ENCODE data around the gene GTPBP6. TPM values are rescaled to one million over a fixed set of nuclear protein-coding genes. Genes with fewer than 3 reads are reported as not detected.

GTPBP6 gene
- polyA plus RNA-seq, 1 experiment = 15.5 TPM

DNA sequence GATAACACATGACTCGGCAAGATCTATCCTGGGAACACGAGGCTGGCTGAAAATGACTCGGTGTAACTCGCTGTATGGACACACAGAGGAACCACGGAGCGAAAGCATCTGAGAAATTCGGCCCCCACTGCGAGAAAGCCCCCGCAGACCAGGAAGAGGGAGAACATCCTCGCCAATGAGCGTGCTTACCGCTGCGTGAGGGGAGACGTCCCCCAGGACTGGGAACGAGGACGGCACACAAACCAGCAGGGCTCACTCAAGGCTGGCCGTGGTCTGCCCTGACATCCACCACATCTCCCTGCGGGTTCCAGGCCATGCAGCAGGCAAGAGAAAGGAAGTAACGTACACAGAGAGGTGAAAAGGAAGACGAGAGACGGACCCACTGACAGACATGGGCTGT lies 17.6 kb upstream of the GTPBP6 start:
- ChIA-PET CTCF (no interaction called here), POLR2A (no interaction called here)
- DNase-seq (ENCODE audit: low read depth, low spot score) = no peak
- Histone ChIP-seq H3K4me3 (ENCODE audit: low read depth, low read length) (no peak overlapping the region), H3K27ac (ENCODE audit: low read depth, low read length) (no peak overlapping the region), H3K27me3 (ENCODE audit: control insufficient read depth, insufficient read depth, low read length) (peaks cover under 1% of the 10 kb centered on the region), H3K9me3 (ENCODE audit: control insufficient read depth, insufficient read depth, low read length) (peaks cover 77% of the 10 kb centered on the region)
- TF ChIP-seq, protein P1, sequence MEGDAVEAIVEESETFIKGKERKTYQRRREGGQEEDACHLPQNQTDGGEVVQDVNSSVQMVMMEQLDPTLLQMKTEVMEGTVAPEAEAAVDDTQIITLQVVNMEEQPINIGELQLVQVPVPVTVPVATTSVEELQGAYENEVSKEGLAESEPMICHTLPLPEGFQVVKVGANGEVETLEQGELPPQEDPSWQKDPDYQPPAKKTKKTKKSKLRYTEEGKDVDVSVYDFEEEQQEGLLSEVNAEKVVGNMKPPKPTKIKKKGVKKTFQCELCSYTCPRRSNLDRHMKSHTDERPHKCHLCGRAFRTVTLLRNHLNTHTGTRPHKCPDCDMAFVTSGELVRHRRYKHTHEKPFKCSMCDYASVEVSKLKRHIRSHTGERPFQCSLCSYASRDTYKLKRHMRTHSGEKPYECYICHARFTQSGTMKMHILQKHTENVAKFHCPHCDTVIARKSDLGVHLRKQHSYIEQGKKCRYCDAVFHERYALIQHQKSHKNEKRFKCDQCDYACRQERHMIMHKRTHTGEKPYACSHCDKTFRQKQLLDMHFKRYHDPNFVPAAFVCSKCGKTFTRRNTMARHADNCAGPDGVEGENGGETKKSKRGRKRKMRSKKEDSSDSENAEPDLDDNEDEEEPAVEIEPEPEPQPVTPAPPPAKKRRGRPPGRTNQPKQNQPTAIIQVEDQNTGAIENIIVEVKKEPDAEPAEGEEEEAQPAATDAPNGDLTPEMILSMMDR (IDR thresholded peaks at IDR 0.05; ENCODE audit: low read depth, low read length) = no peak

DNA sequence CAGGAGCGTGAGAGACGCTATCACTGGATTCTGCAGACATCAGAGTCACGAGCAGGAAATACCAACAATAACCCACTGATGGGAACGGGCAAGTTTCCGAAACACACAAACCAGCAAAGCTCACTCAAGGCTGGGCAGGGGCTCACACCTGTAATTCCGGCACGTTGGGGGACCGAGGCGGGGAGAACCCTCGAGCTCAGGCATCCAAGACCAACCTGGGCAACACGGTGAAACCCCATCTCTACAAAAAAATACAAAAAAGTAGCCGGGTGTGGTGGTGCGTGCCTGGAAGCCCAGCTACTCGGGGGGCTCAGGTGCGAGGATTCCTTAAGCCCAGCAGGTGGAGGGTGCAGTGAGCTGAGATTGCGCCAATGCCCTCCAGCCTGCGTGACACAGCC lies 17.2 kb upstream of the GTPBP6 start:
- Histone ChIP-seq H3K27me3 (ENCODE audit: control insufficient read depth, insufficient read depth, low read length) (peaks cover 4% of the 10 kb centered on the region), H3K27ac (ENCODE audit: low read depth, low read length) (no peak overlapping the region), H3K9me3 (ENCODE audit: control insufficient read depth, insufficient read depth, low read length) (peaks cover 75% of the 10 kb centered on the region), H3K4me3 (ENCODE audit: low read depth, low read length) (no peak overlapping the region)
- POLR2A ChIA-PET = no interaction called here
- DNase-seq (ENCODE audit: low read depth, low spot score) = no peak
- TF ChIP-seq, protein P1 (IDR thresholded peaks at IDR 0.05; ENCODE audit: low read depth, low read length) = no peak
- CTCF ChIA-PET = no interaction called here

DNA sequence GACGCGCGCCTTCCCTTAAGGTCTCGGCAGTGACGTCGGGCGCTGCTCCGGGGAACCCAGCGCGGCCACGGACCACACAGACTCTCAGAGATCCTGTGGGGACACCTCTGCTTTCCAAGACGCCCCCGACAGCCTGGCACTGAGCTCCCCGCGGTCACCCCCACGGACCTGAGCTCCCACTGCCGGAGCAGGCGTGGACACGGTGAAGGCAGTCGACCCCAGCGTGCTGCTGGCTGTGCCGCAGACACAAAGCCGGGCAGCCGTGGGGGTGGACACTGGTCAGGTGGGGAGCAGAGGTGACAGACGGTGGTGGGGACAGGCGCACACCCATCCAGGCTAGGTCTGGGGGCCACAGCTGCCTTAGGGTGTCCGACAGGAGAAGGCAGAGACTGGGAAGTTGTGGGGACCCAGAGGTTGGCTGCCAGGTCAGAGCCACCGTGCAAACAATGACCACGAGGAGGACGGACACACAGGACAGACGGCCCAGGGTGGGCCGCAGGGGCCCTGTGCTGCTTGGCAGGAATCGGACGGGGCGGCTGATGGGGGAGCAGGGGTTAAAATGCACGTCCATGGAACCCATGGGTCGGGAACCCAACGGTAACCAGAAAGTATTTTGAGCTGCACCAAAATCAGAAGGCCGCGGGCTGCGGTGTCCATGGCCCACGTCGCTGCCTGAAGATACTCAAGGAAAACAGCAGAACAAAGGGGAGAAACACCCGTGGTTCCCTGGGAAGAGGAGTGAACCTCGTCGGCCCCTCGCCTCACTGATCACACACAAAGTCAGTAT lies 16.6 kb upstream of the GTPBP6 start:
- Histone ChIP-seq H3K4me3 (ENCODE audit: low read depth, low read length) (no peak overlapping the region), H3K27me3 (ENCODE audit: control insufficient read depth, insufficient read depth, low read length) (peaks cover 4% of the 10 kb centered on the region), H3K9me3 (ENCODE audit: control insufficient read depth, insufficient read depth, low read length) (peaks cover 75% of the 10 kb centered on the region), H3K27ac (ENCODE audit: low read depth, low read length) (no peak overlapping the region)
- DNase-seq (ENCODE audit: low read depth, low spot score) = no peak
- CTCF ChIA-PET = no interaction called here
- TF ChIP-seq, protein P1 (IDR thresholded peaks at IDR 0.05; ENCODE audit: low read depth, low read length) = no peak
- POLR2A ChIA-PET = no interaction called here

DNA sequence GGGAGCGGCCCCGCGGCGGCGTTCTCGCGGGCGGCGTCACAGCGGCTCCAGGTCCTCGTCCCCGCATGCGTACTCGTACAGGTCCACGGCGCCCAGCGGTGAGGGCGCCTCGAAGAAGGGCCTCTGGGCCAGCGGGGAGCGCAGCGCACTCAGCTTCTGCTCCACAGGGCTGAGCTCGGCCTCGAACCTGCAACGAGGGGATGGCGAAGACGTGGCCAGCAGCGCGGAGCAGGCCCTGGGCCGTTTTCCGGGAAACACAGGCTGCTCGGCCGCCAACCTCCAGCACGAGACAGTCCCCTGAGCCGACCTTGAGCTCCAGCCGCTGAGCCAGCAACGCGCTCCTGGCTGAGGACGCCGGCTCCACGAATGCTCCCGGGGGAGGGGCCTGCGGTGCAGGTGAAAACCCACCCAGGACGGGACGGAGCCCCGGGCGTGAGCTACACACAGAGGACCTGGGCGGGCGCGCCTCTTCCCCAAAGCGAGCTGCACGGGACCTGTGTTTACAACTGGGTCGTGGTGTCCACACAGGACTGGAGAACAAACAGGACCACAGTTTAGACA lies 15.8 kb upstream of the GTPBP6 start:
- ChIA-PET CTCF (no interaction called here), POLR2A (no interaction called here)
- TF ChIP-seq, protein P1 (IDR thresholded peaks at IDR 0.05; ENCODE audit: low read depth, low read length) = no peak
- no peak overlapping the region for H3K27ac ChIP-seq (ENCODE audit: low read depth, low read length)
- no peak for DNase-seq (ENCODE audit: low read depth, low spot score)
- H3K4me3 ChIP-seq (ENCODE audit: low read depth, low read length) = no peak overlapping the region
- peaks cover 80% of the 10 kb centered on the region for H3K9me3 ChIP-seq (ENCODE audit: control insufficient read depth, insufficient read depth, low read length)
- H3K27me3 ChIP-seq (ENCODE audit: control insufficient read depth, insufficient read depth, low read length) = peaks cover 4% of the 10 kb centered on the region

DNA sequence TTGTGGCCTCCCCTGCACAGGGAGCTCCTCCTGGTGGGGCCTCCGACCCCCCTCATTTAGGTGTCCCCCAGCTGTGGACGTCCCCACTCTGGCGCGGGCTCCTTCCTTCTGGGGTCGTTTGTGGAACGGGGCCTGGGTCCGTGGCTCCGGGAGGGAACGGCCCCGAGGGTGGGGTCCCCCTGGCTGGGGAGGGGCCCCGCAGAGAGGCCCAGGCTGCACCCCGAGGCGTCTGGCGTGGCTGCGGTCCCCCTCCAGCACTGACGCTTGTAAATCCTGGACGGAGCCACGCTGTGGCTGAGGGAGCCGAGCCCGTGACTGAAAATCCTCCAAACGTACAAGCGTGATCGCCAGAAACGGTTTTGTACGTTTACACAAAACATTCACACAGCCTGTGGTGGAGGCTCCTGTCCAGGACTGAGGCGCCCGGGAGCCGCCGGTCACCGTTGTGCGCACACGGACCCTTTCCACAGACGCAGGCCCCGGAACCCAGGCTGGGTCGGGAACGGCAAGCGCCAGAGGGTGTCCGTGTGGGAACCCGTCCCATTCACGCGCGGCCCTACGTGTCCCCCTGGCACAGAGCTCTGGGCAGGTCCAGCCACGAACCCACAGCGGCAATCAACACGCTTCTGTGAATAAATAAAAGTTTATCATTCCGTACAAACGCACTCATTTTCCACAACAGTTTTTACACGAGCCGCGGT lies 15.2 kb upstream of the GTPBP6 start:
- CTCF ChIA-PET = no interaction called here
- Histone ChIP-seq H3K27me3 (ENCODE audit: control insufficient read depth, insufficient read depth, low read length) (peaks cover 4% of the 10 kb centered on the region), H3K9me3 (ENCODE audit: control insufficient read depth, insufficient read depth, low read length) (peaks cover 77% of the 10 kb centered on the region), H3K27ac (ENCODE audit: low read depth, low read length) (no peak overlapping the region), H3K4me3 (ENCODE audit: low read depth, low read length) (no peak overlapping the region)
- TF ChIP-seq, protein P1 (IDR thresholded peaks at IDR 0.05; ENCODE audit: low read depth, low read length) = no peak
- POLR2A ChIA-PET = no interaction called here
- no peak for DNase-seq (ENCODE audit: low read depth, low spot score)
